Lower lobe of right lung (tissue), 2 donors: ENCODE results near the gene KRTAP8-1. TPM values are rescaled to one million over a fixed set of nuclear protein-coding genes. Genes with fewer than 3 reads are reported as not detected.

Experiments used
- ATAC-seq, 2 donors: fragments of 200-7000 bp; cut with Tn5 transposase; one replicate each; pipeline ENCODE4 v1.9.1; 2020 to 2022; ENCODE audit warnings: mild to moderate bottlenecking in 2 of 2, moderate library complexity in 2 of 2
- DNase-seq: peaks from one replicate; pipeline ENCODE4 v3.0.0-alpha.2; 2020
- H3K27ac ChIP-seq: fragments of 200-600 bp; one replicate; pipeline ENCODE4 v1.8.0; 2022
- H3K27me3 ChIP-seq: fragments of 200-600 bp; one replicate; pipeline ENCODE4 v1.8.0; 2022; ENCODE audit warnings: low read depth
- H3K36me3 ChIP-seq: fragments of 200-600 bp; one replicate; pipeline ENCODE4 v1.8.0; 2022; ENCODE audit warnings: mild to moderate bottlenecking
- H3K4me1 ChIP-seq: fragments of 200-600 bp; one replicate; pipeline ENCODE4 v1.8.0; 2022
- H3K4me3 ChIP-seq: fragments of 200-600 bp; one replicate; pipeline ENCODE4 v1.8.0; 2022; ENCODE audit warnings: mild to moderate bottlenecking
- H3K9me3 ChIP-seq: fragments of 200-600 bp; one replicate; pipeline ENCODE4 v1.8.0; 2022
- CTCF ChIP-seq: fragments of 200-600 bp; IDR thresholded peaks from one replicate; pipeline ENCODE4 v1.8.0; 2022; ENCODE audit warnings: antibody characterized with exemption, mild to moderate bottlenecking
- intact Hi-C: fragments of 100-400 bp; cut with DNase I; formaldehyde crosslinking; loops from one replicate; pipeline ENCODE4 v1.11.0; 2022
- total RNA-seq: library from RNA; stranded (reverse); fragmentation: NEBNext Ultra II Directional; extraction: Animal tissue kit (Norgen Biotek cat#: 25700); gene quantifications from one replicate; pipeline ENCODE4 v1.2.1, GENCODE V29; 2021
- donor health status: DM: no; HTN: yes; CAD: no; lungs with severe emphysema.

Gene KRTAP8-1
- total RNA-seq, 1 donor from 2014 or later, result not detected

GRCh38 chr21:30831194-30831765 is 18.2 kb upstream of the KRTAP8-1 start:
- H3K4me1 ChIP-seq, result no peaks in the 10 kb centered on the region
- intact Hi-C loops, result no loop called here
- no peak for DNase-seq
- H3K4me3 ChIP-seq, result no peak overlapping the region
- peaks cover 10% of the 10 kb centered on the region for H3K9me3 ChIP-seq
- no peaks in the 10 kb centered on the region for H3K27me3 ChIP-seq
- H3K36me3 ChIP-seq, result no peaks in the 10 kb centered on the region
- no peak for ATAC-seq
- H3K27ac ChIP-seq, result no peak overlapping the region
- TF ChIP-seq CTCF, result peak; percentile 50

- H3K27me3 ChIP-seq, result no peaks in the 10 kb centered on the region
- intact Hi-C loops, result no loop called here
- no peak for TF ChIP-seq CTCF
- H3K27ac ChIP-seq, result no peak within 1 kb of the TSS
- peaks cover 10% of the 10 kb centered on the region for H3K9me3 ChIP-seq
- H3K4me3 ChIP-seq, result no peak within 1 kb of the TSS
- ATAC-seq (no peak), DNase-seq (no peak)
- no peaks in the 10 kb centered on the region for H3K36me3 ChIP-seq
- no peaks in the 10 kb centered on the region for H3K4me1 ChIP-seq
Measured at GRCh38 chr21:30829659-30830058, 16.6 kb upstream of the KRTAP8-1 start, which contains the start of gene KRTAP7-1. Gene KRTAP7-1, minus strand, starts transcription at chr21:30829759. Its CDS starts 61 bp downstream, at chr21:30829698.

GRCh38 chr21:30818837-30819610 is 6.0 kb upstream of the KRTAP8-1 start:
- ATAC-seq, result no peak
- no peak for TF ChIP-seq CTCF

GRCh38 chr21:30800605-30801004 is 12.5 kb downstream of the KRTAP8-1 start:
- H3K36me3 ChIP-seq, result no peaks in the 10 kb centered on the region
- H3K4me1 ChIP-seq, result no peaks in the 10 kb centered on the region
- H3K4me3 ChIP-seq, result no peak overlapping the region
- H3K9me3 ChIP-seq, result no peaks in the 10 kb centered on the region
- TF ChIP-seq CTCF, result no peak
- no peaks in the 10 kb centered on the region for H3K27me3 ChIP-seq
- DNase-seq (no peak), ATAC-seq (no peak)
- intact Hi-C loops, result no loop called here
- no peak overlapping the region for H3K27ac ChIP-seq

More at GRCh38 chr21:30818837-30819610, 6.0 kb upstream of the KRTAP8-1 start:
- intact Hi-C loops, result no loop called here
- Histone ChIP-seq H3K4me1 (no peaks in the 10 kb centered on the region), H3K27me3 (no peaks in the 10 kb centered on the region), H3K36me3 (no peaks in the 10 kb centered on the region), H3K9me3 (no peaks in the 10 kb centered on the region), H3K27ac (no peak overlapping the region), H3K4me3 (no peak overlapping the region)
- DNase-seq, result no peak

GRCh38 chr21:30793581-30794314 is 19.3 kb downstream of the KRTAP8-1 start:
- TF ChIP-seq CTCF, result no peak
- Histone ChIP-seq H3K4me3 (no peak overlapping the region), H3K27ac (no peak overlapping the region), H3K9me3 (no peaks in the 10 kb centered on the region), H3K27me3 (no peaks in the 10 kb centered on the region), H3K36me3 (no peaks in the 10 kb centered on the region), H3K4me1 (no peaks in the 10 kb centered on the region)
- DNase-seq (no peak), ATAC-seq (no peak)
- intact Hi-C loops, result no loop called here
